LNCAP (cell line): ENCODE results near the gene GNAT3.
A peak's percentile ranks its signal among the peaks of the same experiment; 100 is the strongest.

Experiments used
- TF ChIP-seq, protein P1 (sequence below): fragments of 450-650 bp; IDR thresholded peaks from 2 replicates; pipeline ENCODE4 v1.5.1; 2017; ENCODE audit warnings: mild to moderate bottlenecking

GNAT3 gene

GRCh38 chr7:80428161-80429054, 83.5 kb downstream of the GNAT3 start:
- TF ChIP-seq, protein P1, sequence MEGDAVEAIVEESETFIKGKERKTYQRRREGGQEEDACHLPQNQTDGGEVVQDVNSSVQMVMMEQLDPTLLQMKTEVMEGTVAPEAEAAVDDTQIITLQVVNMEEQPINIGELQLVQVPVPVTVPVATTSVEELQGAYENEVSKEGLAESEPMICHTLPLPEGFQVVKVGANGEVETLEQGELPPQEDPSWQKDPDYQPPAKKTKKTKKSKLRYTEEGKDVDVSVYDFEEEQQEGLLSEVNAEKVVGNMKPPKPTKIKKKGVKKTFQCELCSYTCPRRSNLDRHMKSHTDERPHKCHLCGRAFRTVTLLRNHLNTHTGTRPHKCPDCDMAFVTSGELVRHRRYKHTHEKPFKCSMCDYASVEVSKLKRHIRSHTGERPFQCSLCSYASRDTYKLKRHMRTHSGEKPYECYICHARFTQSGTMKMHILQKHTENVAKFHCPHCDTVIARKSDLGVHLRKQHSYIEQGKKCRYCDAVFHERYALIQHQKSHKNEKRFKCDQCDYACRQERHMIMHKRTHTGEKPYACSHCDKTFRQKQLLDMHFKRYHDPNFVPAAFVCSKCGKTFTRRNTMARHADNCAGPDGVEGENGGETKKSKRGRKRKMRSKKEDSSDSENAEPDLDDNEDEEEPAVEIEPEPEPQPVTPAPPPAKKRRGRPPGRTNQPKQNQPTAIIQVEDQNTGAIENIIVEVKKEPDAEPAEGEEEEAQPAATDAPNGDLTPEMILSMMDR = peak; percentile 85

DNA sequence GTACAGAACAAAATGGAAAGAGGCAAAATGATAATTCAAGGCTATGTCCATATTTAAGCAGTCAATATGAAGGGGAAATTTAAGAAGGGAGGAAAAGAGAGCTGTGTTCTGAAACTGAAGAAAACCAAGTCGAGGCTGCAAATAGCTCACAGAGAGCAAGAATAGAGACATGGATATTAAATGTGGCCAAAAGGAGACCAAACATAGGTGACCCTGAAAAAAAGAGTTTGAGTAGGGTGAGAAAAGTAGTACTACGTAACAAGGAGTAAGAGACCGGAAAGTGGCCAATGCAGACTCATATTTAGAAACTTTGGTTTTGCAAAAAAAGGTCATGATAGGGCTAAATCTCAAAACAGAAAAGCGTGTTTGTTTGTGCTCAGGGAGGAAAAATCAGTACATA, 84.6 kb downstream of the GNAT3 start:
- TF ChIP-seq, protein P1 = no peak

GRCh38 chr7:80420876-80421275, 91.0 kb downstream of the GNAT3 start:
- TF ChIP-seq, protein P1 = no peak

GRCh38 chr7:80417211-80417793, 94.6 kb downstream of the GNAT3 start:
- TF ChIP-seq, protein P1 = no peak

DNA sequence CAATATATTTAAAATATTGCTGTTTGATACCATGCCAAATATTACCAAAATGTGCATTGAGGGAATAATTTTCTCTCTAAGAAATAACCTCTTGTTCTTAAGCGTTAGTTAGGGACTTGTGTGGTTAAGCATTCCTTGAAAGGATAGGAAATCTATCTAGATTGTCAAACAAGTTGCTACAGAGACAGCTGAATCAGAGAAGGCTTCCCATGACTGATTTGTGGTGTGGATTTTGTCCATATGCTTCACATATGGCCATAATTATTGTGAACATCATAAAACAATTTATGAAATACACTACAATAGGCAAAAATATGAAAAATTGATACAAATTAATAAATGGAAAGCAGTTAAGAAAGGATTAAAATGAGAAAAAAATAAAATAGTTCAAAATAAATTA, 96.3 kb downstream of the GNAT3 start:
- TF ChIP-seq, protein P1 = no peak

GRCh38 chr7:80415114-80415513, 96.8 kb downstream of the GNAT3 start:
- TF ChIP-seq, protein P1 = no peak

- TF ChIP-seq, protein P1 = no peak
Measured at GRCh38 chr7:80414331-80414730, 97.5 kb downstream of the GNAT3 start.
